A673 (cell line): Measurements from ENCODE around the gene HMBS.

Experiments used
- EZH2 ChIP-seq: fragments of 200-600 bp; sonication (generic); IDR thresholded peaks from 2 replicates; pipeline ENCODE4 v1.6.1; 2017; ENCODE audit warnings: borderline replicate concordance, low read depth, mild to moderate bottlenecking, mixed read lengths, antibody characterized with exemption, low read length; ENCODE audit not compliant: poor library complexity, severe bottlenecking
- TF ChIP-seq, protein P1 (sequence below): fragments of 300-800, 200-600 bp; sonication (generic); conservative IDR thresholded peaks from 2 replicates; pipeline ENCODE4 v1.5.1; 2017; ENCODE audit warnings: low read depth, mild to moderate bottlenecking, antibody characterized with exemption, low read length, moderate library complexity, mixed read lengths

DNA sequence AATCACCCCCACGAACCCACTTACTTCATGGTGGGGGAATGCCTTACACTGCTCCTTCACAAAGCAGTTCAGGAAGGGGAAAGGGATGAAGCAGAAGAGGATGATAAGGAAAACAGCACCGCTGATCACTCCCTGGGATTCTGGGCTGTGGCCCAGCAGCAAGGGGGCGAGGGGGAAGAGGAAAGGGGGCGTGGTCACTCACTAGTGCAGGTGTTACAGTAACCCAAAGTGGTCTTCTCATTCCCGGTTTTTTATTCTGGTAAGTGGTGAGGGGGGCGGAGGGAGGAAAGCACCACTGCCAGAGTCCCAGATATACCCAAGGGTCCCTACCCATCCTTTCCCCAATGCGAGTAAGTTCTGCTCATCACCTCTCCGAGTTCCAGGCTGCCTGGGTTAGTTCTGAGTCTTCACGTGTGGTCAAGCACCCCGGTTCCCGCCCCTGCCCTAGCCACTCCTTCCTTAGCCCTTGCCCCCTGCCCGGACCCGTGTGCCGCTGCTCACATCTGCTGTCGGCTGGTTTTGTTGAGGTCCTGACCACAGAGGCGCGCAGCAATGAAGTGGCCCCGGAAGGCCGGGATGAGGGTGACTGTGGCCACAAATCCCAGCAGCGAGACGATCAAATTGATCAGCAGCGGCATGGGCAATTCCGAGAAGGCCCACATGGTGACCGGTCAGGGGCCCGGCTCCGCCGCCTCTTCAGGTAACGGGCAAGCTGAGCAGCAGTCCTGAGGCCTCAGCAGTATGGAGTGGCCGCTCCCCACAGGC is 16.5 kb downstream of the HMBS start:
- TF ChIP-seq, protein P1, sequence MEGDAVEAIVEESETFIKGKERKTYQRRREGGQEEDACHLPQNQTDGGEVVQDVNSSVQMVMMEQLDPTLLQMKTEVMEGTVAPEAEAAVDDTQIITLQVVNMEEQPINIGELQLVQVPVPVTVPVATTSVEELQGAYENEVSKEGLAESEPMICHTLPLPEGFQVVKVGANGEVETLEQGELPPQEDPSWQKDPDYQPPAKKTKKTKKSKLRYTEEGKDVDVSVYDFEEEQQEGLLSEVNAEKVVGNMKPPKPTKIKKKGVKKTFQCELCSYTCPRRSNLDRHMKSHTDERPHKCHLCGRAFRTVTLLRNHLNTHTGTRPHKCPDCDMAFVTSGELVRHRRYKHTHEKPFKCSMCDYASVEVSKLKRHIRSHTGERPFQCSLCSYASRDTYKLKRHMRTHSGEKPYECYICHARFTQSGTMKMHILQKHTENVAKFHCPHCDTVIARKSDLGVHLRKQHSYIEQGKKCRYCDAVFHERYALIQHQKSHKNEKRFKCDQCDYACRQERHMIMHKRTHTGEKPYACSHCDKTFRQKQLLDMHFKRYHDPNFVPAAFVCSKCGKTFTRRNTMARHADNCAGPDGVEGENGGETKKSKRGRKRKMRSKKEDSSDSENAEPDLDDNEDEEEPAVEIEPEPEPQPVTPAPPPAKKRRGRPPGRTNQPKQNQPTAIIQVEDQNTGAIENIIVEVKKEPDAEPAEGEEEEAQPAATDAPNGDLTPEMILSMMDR: no peak
- no peak for TF ChIP-seq EZH2
